Measurements from ENCODE around the gene KPNA6.
"Not testable (repeated sequence)": the region's sequence is repeated elsewhere in the genome, so short reads cannot be mapped to it uniquely, and the experiment has no call there.

The KPNA6 gene

DNA sequence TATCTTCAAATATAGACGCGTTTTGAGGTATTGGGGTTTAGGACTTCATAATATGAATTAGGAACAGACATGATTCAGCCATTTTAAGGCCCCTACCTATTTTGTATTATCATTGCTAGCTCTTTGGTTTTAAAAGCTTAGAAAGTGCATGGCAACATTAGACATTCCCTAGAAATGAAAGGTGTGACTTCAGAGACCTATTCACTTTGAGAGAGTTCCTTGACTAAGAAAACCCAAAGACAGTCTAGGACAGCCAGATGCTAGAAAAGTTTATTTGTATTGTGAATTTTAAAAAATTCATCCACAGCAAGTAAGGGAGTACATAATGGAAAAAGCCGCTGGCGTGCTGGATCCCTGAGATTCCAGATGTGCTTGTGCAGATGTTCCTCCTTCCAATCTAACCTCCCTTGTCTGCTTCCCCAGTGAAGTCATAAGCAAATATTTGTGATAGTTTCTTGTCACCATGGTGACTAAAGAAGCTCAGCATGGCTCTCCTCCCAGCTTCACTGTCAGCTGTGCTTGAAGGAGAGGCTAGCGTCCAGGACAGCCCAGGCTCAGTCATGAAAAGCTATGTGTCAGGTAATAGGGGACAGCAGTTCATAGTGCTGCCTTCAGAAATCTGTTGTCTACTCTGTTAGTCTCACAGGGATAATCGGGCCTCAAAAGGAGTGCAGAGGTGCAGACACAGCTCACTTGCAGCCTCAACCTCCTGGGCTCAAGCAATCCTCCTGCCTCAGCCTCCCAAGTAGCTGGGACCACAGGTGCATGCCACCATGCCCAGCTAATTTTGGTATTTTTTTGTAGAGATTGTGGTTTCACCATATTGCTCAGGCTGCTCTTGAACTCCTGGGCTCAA lies 34.8 kb downstream of the KPNA6 start:
- FAIRE-seq: peak; percentile 85
- no peak for TF ChIP-seq POLR2A (IDR thresholded peaks at IDR 0.05; ENCODE audit: low read depth, low read length)
- peak; percentile 35 for DNase-seq (ENCODE audit: insufficient read length, low spot score)

DNA sequence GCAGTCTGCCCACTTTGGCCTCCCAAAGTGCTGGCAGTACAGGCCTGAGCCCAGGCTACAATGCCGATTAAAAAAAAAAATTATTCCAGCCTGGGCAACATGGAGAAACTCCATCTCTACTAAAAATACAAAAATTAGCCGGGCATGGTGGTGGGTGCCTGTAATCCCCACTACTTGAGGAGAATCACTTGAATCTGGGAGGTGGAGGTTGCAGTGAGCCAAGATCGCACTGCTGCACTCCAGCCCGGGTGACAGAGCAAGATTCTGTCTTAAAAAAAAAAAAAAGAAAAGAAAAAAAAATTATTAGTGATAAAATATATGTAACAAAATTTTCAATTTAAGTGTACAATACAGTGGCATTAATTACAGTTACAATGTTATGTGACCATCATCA lies 35.4 kb downstream of the KPNA6 start:
- DNase-seq (ENCODE audit: insufficient read length, low spot score); FAIRE-seq: not testable (repeated sequence)

- FAIRE-seq (no peak), DNase-seq (ENCODE audit: insufficient read length, low spot score) (no peak)
- no peak for TF ChIP-seq POLR2A (IDR thresholded peaks at IDR 0.05; ENCODE audit: low read depth, low read length)
Measured at GRCh38 chr1:32144033-32144432, 36.2 kb downstream of the KPNA6 start.

DNA sequence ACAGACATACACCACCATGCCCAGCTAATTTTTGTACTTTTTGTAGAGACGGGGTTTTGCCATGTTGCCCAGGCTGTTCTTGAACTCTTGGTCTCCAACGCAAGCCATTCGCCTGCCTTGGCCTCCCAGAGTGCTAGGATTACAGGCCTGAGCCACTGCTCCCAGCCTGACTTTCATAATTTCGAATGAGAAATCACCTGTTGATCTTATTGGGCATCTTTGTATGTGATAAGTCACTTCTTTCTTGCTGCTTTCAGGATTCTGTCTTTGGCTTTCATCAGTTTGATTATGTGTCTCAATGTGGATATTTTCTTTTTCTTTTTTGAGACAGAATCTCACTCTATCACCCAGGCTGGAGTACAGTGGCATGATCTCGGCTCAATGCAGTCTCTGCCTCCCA lies 39.9 kb downstream of the KPNA6 start:
- FAIRE-seq; DNase-seq (ENCODE audit: insufficient read length, low spot score): not testable (repeated sequence)

- TF ChIP-seq POLR2A (IDR thresholded peaks at IDR 0.05; ENCODE audit: low read depth, low read length): no peak
- DNase-seq (ENCODE audit: insufficient read length, low spot score) (no peak), FAIRE-seq (peak; percentile 52)
Measured at GRCh38 chr1:32150847-32151246, 43.0 kb downstream of the KPNA6 start.

DNA sequence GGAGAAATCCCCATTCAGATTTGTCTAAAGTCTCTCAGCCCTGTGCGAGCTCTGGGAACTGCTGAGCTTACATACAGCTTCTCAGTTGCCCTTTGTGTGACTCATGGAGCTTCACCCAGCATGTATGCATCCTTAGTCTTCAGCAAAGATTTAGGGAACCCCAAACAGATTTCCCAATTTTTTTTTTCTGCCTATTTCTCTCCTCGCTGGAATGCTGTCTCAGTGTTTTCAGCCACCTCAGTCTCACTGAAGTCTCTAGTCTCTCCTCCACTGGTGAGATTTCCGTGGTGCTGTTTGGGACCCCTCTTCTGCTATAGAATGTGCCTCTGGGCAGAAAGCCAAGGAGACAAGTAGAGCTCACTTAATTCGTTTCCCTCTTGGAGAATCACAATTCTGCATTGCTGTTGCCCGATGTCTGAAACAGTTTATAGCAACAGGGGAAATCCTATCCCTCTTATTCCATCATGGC lies 43.5 kb downstream of the KPNA6 start:
- FAIRE-seq (peak; percentile 80), DNase-seq (ENCODE audit: insufficient read length, low spot score) (peak; percentile 51)

GRCh38 chr1:32159189-32159588 lies 51.3 kb downstream of the KPNA6 start:
- no peak for TF ChIP-seq POLR2A (IDR thresholded peaks at IDR 0.05; ENCODE audit: low read depth, low read length)
- no peak for DNase-seq (ENCODE audit: insufficient read length, low spot score)
- no peak for FAIRE-seq

More for the DNA sequence above, 43.5 kb downstream of the KPNA6 start:
- TF ChIP-seq POLR2A (IDR thresholded peaks at IDR 0.05; ENCODE audit: low read depth, low read length): no peak

GRCh38 chr1:32163405-32163804 lies 55.5 kb downstream of the KPNA6 start:
- TF ChIP-seq POLR2A (IDR thresholded peaks at IDR 0.05; ENCODE audit: low read depth, low read length): no peak
- DNase-seq (ENCODE audit: insufficient read length, low spot score) (no peak), FAIRE-seq (no peak)

DNA sequence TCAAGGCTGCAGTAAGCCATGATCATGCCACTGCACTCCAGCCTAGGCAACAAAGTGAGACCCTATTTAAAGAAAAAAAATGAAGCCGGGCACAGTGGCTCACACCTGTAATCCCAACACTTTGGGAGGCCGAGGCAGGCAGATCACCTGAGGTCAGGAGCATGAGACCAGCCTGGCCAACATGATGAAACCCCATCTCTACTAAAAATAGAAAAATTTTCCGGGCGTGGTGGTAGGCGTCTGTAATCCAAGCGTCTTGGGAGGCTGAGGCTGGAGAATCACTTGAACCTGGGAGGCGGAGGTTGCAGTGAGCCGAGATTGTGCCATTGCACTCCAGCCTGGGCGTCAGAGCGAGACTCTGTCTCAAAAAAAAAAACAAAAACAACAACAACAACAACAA lies 57.8 kb downstream of the KPNA6 start:
- DNase-seq (ENCODE audit: insufficient read length, low spot score): not testable (repeated sequence)

GRCh38 chr1:32170991-32171390 lies 63.1 kb downstream of the KPNA6 start:
- FAIRE-seq: no peak
- no peak for DNase-seq (ENCODE audit: insufficient read length, low spot score)
- TF ChIP-seq POLR2A (IDR thresholded peaks at IDR 0.05; ENCODE audit: low read depth, low read length): no peak

More for the DNA sequence above, 57.8 kb downstream of the KPNA6 start:
- FAIRE-seq: not testable (repeated sequence)

GRCh38 chr1:32172621-32173245 lies 64.9 kb downstream of the KPNA6 start:
- TF ChIP-seq POLR2A (IDR thresholded peaks at IDR 0.05; ENCODE audit: low read depth, low read length): no peak
- FAIRE-seq (no peak), DNase-seq (ENCODE audit: insufficient read length, low spot score) (no peak)

GRCh38 chr1:32178380-32179192 lies 70.7 kb downstream of the KPNA6 start:
- FAIRE-seq: no peak
- DNase-seq (ENCODE audit: insufficient read length, low spot score): no peak
- no peak for TF ChIP-seq POLR2A (IDR thresholded peaks at IDR 0.05; ENCODE audit: low read depth, low read length)

- DNase-seq (ENCODE audit: insufficient read length, low spot score) (no peak), FAIRE-seq (no peak)
- TF ChIP-seq POLR2A (IDR thresholded peaks at IDR 0.05; ENCODE audit: low read depth, low read length): no peak
Measured at GRCh38 chr1:32179193-32179442, 71.3 kb downstream of the KPNA6 start.

GRCh38 chr1:32179443-32180185 lies 71.8 kb downstream of the KPNA6 start, which contains the start of gene TXLNA:
Gene TXLNA, plus strand, starts transcription at chr1:32179675. Its CDS starts 671 bp downstream, at chr1:32180346.
- FAIRE-seq (no peak), DNase-seq (ENCODE audit: insufficient read length, low spot score) (peak; percentile 93)

More at GRCh38 chr1:32179443-32180185, 71.8 kb downstream of the KPNA6 start, which contains the start of gene TXLNA:
- peak; percentile 53 for TF ChIP-seq POLR2A (IDR thresholded peaks at IDR 0.05; ENCODE audit: low read depth, low read length)

Measured in H54 (cell line).